Stimulated activated CD8-positive, alpha-beta memory T cell treated with anti-CD3 and anti-CD28 coated beads, Interleukin-15, amount 100 ng/mL, for 48 hours (primary cell): ENCODE results near the gene UBE2G1.
"Not testable (repeated sequence)": the region's sequence is repeated elsewhere in the genome, so short reads cannot be mapped to it uniquely, and the experiment has no call there.

Experiments used
- DNase-seq, 2 donors: peaks; one replicate each; pipeline ENCODE4 v3.0.0-alpha.2; 2020; ENCODE audit warnings: low read depth in 2 of 2

The UBE2G1 gene

GRCh38 chr17:4366327-4367063 lies at the start of gene UBE2G1:
Gene UBE2G1, minus strand, starts transcription at chr17:4366675. Its CDS starts 359 bp downstream, at chr17:4366316.
- DNase-seq, result peak; percentile 100

GRCh38 chr17:4412933-4413831 lies 46.7 kb upstream of the UBE2G1 start:
- DNase-seq, result peak; percentile 77 to 79

GRCh38 chr17:4411201-4411600 lies 44.7 kb upstream of the UBE2G1 start:
- DNase-seq, result no peak

- DNase-seq, result no peak
These were observed 43.2 kb upstream of the UBE2G1 start for GRCh38 chr17:4409659-4410058.

GRCh38 chr17:4407851-4408250 lies 41.4 kb upstream of the UBE2G1 start:
- no peak for DNase-seq

- no peak for DNase-seq
These were observed 40.7 kb upstream of the UBE2G1 start for GRCh38 chr17:4407216-4407615.

GRCh38 chr17:4406386-4406785 lies 39.9 kb upstream of the UBE2G1 start:
- no peak for DNase-seq

- DNase-seq, result no peak
These were observed 39.2 kb upstream of the UBE2G1 start for GRCh38 chr17:4405699-4406098.

- no peak for DNase-seq
These were observed 38.7 kb upstream of the UBE2G1 start for GRCh38 chr17:4405038-4405669.

- DNase-seq, result no peak
These were observed 31.4 kb upstream of the UBE2G1 start for GRCh38 chr17:4397840-4398239.

GRCh38 chr17:4395111-4395478 lies 28.6 kb upstream of the UBE2G1 start:
- no peak for DNase-seq

- no peak for DNase-seq
These were observed 28.0 kb upstream of the UBE2G1 start for GRCh38 chr17:4394208-4395110.

GRCh38 chr17:4393806-4394205 lies 27.3 kb upstream of the UBE2G1 start:
- DNase-seq, result no peak

- no peak for DNase-seq
These were observed 22.6 kb upstream of the UBE2G1 start for GRCh38 chr17:4389079-4389478.

GRCh38 chr17:4387137-4387536 lies 20.7 kb upstream of the UBE2G1 start:
- DNase-seq, result no peak

GRCh38 chr17:4386406-4386805 lies 19.9 kb upstream of the UBE2G1 start:
- DNase-seq, result no peak

GRCh38 chr17:4381690-4382671 lies 15.5 kb upstream of the UBE2G1 start:
- DNase-seq, result no peak

GRCh38 chr17:4378626-4379025 lies 12.2 kb upstream of the UBE2G1 start:
- DNase-seq, result no peak

- not testable (repeated sequence) for DNase-seq
These were observed 10.8 kb upstream of the UBE2G1 start for GRCh38 chr17:4377247-4377646.

- DNase-seq, result not testable (repeated sequence)
These were observed 9.4 kb upstream of the UBE2G1 start for GRCh38 chr17:4375796-4376440.
